SKM-1 treated with dmso at 0.1 percent for 144 hours (cell line): ENCODE data around the gene PSMD1.
"Not testable (repeated sequence)": the region's sequence is repeated elsewhere in the genome, so short reads cannot be mapped to it uniquely, and the experiment has no call there.

Source experiments
- DNase-seq: peaks from one replicate; lab custom pipeline; 2025; ENCODE audit not compliant: unreplicated experiment; lab: John Stamatoyannopoulos, UW

The PSMD1 gene

GRCh38 chr2:231144896-231145295 is 88.2 kb downstream of the PSMD1 start:
- no peak for DNase-seq

GRCh38 chr2:231146665-231147064 is 90.0 kb downstream of the PSMD1 start:
- no peak for DNase-seq

- no peak for DNase-seq
These were observed 96.3 kb downstream of the PSMD1 start for GRCh38 chr2:231152800-231153557.

GRCh38 chr2:231159306-231159705 is 102.6 kb downstream of the PSMD1 start:
- no peak for DNase-seq

GRCh38 chr2:231160701-231161100 is 104.0 kb downstream of the PSMD1 start:
- DNase-seq: no peak

GRCh38 chr2:231161252-231161839 is 104.7 kb downstream of the PSMD1 start:
- DNase-seq: no peak

GRCh38 chr2:231161877-231162329 is 105.2 kb downstream of the PSMD1 start:
- no peak for DNase-seq

- no peak for DNase-seq
These were observed 106.3 kb downstream of the PSMD1 start for GRCh38 chr2:231163011-231163410.

GRCh38 chr2:231163414-231164095 is 106.9 kb downstream of the PSMD1 start:
- DNase-seq: no peak

GRCh38 chr2:231167745-231168459 is 111.2 kb downstream of the PSMD1 start:
- DNase-seq: no peak

- peak; percentile 20 for DNase-seq
These were observed 111.9 kb downstream of the PSMD1 start for GRCh38 chr2:231168460-231169139.

GRCh38 chr2:231169488-231169887 is 112.8 kb downstream of the PSMD1 start:
- no peak for DNase-seq

GRCh38 chr2:231170055-231170454 is 113.4 kb downstream of the PSMD1 start:
- DNase-seq: no peak

GRCh38 chr2:231172025-231172424 is 115.4 kb downstream of the PSMD1 start:
- no peak for DNase-seq

GRCh38 chr2:231174211-231174651 is 117.6 kb downstream of the PSMD1 start:
- DNase-seq: no peak

GRCh38 chr2:231176066-231176465 is 119.4 kb downstream of the PSMD1 start:
- no peak for DNase-seq

GRCh38 chr2:231177156-231178025 is 120.7 kb downstream of the PSMD1 start:
- no peak for DNase-seq

GRCh38 chr2:231178805-231179204 is 122.1 kb downstream of the PSMD1 start:
- not testable (repeated sequence) for DNase-seq

- peak; percentile 87 for DNase-seq
These were observed 125.3 kb downstream of the PSMD1 start for GRCh38 chr2:231181860-231182512.
